ENCODE measurements around the gene TAS2R4.
"Not testable (repeated sequence)": the region's sequence is repeated elsewhere in the genome, so short reads cannot be mapped to it uniquely, and the experiment has no call there.

Gene TAS2R4, protein sequence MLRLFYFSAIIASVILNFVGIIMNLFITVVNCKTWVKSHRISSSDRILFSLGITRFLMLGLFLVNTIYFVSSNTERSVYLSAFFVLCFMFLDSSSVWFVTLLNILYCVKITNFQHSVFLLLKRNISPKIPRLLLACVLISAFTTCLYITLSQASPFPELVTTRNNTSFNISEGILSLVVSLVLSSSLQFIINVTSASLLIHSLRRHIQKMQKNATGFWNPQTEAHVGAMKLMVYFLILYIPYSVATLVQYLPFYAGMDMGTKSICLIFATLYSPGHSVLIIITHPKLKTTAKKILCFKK

DNA sequence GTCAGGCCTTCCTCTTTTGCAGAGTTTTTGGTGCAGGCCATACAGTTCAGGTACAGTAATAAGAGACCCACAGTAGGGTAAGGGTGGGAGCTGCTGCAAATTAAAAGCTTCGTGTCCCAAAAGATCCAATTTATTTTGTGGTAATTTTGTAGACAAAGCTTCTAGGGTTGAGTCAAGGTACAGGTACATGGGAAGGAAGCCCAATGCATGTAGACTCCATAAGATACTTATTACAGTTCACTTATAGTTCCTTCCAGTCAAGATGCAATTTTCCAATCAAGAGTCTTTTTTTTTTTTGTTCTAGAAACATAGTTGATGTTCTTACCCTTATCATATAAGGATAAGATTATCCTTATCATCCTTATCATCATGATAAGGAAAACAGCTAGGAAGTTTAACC lies at the start of gene TAS2R4:
TSS of gene TAS2R4 (plus strand) at position 301 of the 400 bp plus-strand sequence. CDS start 1,815 bp downstream, outside the sequence.
- no peak for DNase-seq

DNA sequence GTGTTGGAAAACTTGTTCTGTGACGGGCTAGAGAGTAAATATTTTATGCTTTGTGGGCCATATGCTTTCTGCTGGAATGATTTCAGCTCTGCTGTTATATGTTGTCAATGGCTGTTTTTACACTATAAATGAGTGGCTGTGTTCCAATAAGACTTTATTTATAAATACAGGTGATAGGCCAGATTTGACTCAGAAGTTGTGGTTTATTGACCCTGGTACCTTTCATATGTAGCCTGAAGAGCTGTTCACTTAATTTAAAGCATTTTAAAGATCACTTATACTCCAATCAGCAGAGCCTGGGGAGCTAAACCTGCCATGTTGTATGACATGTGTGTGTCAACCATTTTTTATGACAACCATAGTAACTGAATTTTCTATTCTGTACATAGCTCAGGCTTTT lies 47.5 kb upstream of the TAS2R4 start:
- no peak for DNase-seq

DNA sequence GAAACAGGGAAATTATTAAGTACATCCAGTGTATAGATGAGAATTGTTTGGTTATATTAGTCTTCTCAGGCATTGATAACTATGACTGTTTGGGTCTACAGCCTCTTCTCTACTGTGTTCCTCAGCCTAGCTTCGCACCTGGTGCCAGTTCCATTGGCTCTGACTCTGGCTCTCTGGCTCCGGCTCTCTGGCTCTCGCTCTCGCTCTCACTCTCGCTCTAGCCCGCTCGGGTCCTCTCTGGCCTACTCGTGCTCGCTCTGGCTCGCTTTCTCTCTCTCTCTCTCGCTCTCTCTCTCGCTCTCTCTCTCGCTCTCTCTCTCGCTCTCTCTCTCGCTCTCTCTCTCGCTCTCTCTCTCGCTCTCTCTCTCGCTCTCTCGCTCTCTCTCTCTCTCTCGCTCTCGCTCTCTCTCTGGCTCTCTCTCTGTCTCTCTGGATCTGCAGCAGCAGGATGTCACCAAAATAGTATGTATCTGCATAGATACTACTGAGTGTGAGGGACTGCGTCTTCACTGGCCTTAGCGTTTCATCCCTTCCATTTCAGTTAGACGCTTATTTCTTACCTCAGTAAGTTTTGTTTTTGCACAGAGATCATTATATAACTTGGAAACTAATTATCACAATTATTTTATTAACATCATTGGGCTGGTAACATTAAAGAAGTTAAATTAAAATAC lies 44.9 kb upstream of the TAS2R4 start:
- DNase-seq = no peak

DNA sequence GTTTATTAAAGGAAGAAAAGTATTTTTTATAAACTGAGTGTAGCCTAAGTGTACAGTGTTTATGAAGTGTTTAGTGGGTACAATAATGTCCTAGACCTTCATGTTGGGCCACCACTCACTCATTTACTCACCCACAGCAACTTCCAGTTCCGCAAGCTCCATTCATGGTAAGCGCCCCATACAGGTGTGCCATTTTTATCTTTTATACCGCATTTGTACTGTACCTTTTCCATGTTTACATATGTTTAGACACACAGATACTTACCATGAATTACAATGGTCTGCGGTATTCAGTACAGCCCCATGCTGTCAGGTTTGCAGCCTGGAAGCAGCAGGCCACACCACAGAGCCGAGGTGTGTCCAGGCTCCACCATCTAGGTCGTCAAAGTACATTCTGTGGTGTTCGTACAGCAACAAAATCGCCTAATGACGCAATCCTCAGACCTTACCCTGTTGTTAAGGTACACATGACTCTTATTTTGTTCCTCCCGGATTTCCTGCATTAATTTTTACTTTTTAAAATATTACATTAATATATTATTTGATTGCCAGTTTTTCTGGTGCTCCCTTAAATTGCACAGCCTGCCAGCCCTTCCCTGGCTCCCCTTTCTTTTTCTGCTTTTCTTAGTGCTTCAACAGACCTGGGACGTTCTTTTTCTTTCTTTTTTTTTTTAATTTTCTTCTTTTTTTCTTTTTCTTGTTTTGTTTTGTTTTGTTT lies 39.2 kb upstream of the TAS2R4 start:
- no peak for DNase-seq

DNA sequence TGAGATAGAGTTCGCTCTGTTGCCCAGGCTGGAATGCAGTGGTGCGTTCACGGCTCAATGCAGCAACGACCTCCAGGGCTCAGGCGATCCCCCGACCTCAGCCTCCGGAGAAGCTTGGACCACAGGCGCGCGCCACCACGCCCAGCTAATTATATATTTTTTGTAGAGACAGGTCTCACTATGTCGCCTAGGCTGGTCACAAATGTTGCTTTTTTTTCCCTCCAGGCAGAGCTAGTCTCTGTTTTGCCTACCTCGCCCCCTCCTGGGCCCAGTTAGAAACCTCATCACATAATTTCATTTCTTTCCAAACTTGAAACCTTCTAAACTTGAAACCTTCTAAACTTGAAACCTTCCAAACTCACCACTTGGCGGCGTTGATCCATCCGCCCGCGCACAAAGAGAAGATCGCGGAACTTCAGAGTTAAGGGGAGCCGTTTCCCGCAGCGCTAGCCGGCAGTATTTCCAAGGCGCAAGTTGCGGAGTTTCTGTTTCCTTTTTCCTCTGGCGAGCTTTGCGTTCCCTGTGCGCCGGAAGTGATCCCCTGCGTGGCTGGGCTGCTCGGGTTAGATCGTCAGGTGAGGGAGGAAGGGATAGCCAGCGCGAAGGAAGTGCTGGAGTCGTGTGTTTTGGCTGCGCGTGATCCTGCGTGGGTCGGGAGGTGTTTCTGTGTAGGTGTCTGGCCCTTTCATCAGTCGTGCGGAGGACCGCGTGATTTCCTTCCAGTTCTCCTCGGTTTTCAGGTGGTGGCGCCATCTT lies 38.5 kb upstream of the TAS2R4 start, which contains the start of gene SSBP1:
TSS of gene SSBP1 (plus strand) at position 523 of the 756 bp plus-strand sequence. CDS start 809 bp downstream, outside the sequence.
- DNase-seq = peak; percentile 98

DNA sequence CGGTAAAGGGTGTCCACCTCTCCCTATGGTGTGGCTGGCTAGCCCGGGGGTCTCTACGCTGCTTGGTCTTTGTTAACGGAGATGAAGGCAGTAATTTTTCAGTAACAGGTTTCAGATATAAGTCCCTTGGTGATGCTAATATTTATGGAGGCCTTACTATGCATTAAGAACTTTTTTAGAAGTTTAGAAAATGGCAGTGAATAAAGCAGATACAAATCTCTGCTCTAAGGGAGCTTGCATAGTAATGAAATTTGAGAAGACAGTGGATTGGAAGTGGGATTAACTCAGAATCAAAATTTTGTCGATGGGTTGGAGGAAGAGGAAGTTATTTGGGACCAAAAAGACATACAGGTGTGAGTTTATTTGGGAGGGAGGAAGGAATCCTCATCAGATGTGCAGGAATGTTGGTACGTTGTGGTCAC lies 37.9 kb upstream of the TAS2R4 start:
- DNase-seq = no peak

DNA sequence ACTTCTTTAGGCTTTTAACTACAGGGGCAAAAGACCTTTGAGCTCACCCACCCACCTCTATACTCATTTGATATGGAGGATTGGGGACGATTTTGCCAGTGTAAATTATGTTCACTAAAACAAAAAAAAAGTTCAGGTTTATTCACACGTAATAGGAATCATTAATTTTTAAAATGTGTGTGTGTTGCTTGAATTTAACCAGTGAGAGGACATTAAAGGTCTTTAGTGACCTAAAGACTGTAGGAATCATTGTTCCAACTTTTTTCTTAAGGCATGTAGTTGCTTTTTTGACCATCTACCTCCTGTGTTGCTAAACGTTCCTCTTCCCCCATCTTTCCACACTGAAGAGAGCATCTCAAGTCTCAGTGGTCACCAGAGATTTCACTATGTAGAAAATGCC lies 37.2 kb upstream of the TAS2R4 start:
- no peak for DNase-seq

DNA sequence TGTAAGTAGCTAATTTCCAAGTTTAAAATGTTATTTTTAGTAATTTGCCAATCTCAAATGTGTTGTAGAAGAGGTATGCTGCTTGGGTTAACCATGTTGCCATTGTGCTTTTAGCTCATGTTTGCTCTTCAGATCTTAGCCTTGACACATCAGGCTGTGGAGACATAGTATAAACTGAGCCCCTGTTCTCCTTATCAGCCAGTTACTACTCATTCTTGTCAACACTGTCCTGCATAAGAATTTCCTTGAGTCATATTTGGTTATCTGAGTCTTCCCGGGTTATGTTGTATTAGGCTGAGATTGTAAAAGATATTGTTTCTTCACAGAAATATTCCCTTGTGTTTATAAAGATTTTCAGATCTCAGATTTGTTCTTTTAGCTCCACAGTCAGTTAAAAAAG lies 34.2 kb upstream of the TAS2R4 start:
- no peak for DNase-seq

DNA sequence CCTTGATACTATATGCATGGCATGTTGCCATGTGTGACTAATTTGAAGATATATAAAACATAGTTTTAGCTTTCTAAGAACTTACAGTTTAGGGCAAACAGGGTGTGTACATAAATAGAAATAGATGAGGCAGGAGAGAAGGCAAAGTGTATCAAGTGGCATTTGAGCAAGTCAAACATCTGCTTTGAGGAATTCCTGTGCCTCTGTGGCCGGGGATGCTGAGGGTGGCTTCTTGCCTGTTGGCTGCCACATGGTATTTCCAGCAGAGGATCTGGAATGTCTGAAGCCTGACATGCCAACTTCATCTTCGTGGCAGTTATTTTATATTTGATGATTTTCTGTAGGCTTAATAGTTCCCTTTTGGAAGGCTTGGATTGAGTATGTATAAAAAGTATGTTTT lies 32.3 kb upstream of the TAS2R4 start:
- DNase-seq = no peak

DNA sequence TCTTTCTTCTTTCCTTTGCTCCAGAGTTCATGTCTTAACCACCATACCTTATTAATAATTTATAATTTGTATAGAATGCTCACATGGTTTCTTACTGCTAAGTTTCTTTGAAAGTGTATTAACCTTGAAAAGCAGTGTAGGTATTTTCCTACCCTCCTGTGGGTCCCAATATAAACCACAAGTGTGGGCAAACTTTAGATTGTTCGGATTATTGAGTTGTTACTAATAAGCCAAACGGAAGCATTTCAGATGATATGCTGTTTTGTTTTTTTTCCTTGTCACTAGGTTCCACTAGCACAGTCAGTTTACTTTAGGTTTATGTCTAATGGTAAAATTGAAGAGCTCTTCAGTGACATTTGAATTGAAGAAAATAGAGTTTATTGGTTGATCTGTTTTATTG lies 28.1 kb upstream of the TAS2R4 start:
- DNase-seq = no peak

DNA sequence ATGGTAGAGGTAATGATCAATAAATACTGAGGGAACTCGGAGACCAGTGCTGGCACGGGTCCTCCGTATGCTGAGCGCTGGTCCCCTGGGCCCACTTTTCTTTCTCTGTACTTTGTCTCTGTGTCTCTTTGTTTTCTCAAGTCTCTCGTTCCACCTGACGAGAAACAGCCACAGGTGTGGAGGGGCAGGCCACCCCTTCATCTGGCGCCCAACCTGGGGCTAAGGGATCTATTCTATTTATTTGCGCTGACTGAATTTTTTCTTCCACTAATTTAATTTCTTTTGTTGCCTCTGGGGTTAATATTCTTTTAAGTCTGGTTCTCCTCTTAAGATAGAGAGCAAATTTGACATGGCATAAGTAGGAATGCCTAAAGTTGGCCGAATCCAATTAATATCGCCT lies 24.6 kb upstream of the TAS2R4 start:
- not testable (repeated sequence) for DNase-seq

DNA sequence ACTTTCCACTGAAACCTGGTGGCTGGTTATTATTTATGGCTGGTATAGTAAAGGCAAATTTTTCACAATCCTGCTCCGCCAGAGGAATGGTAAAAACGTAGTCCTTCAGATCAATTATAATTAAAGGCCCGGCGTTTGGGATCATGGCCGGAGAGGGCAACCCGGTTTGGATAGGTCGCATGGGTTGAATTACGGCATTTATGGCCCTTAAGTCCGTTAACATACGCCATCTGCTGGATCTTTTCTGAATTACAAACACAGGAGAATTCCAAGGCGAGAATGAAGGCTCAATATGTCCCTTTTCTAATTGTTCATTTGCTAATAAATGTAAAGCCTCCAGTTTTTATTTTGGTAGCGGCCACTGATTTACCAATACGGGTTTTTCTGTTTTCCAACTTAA lies 23.8 kb upstream of the TAS2R4 start:
- no peak for DNase-seq

DNA sequence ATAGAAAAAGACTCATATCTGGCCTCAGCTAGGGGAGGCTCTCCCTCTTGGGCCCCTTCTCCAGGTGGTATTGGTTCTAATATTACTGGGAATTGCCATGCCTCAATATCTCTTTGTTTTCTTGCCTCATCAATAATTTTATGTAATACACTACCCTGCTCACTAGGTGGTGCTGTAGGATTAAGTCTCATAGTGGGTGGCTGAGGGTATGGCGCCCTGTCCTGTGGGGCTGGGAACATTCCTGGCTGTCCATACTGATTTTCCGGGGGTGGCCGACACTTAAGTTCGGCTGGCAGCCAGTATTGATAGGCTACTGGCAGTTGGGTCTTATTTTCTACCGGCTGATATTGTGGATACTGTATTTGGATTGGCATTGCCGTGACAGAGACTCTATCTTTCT lies 21.5 kb upstream of the TAS2R4 start:
- DNase-seq = no peak

DNA sequence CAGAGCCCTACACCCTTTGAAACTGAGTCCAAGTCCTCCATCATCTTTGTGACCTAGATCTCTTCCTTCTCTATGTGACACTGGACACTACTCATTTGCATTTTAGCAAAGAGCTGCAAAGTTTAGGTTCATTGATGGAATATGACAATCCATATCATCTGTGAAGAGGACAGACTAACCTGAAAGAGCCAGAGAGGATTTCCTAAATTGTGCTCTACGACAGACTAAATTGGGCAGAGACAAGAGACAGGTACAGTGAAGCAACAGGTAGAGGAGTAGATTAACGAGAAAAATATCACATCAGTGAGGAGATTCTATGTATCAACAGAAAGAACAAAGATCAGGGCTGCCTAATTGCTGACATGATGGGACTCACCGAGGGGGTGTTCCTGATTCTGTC lies 12.7 kb upstream of the TAS2R4 start, which contains the start of gene TAS2R3:
TSS of gene TAS2R3 (plus strand) at position 301 of the 400 bp plus-strand sequence. CDS start at position 363, 62 bp downstream.
- no peak for DNase-seq

DNA sequence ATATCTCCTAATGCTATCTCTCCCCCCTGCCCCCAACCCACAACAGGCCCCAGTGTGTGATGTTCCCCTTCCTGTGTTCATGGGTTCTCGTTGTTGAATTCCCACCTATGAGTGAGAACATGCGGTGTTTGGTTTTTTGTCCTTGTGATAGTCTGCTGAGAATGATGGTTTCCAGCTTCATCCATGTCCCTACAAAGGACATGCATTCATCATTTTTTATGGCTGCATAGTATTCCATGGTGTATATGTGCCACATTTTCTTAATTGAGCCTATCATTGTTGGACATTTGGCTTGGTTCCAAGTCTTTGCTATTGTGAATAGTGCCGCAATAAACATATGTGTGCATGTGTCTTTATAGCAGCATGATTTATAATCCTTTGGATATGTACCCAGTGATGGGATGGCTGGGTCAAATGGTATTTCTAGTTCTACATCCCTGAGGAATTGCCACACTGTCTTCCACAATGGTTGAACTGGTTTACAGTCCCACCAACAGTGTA lies 6.3 kb upstream of the TAS2R4 start:
- DNase-seq = not testable (repeated sequence)

DNA sequence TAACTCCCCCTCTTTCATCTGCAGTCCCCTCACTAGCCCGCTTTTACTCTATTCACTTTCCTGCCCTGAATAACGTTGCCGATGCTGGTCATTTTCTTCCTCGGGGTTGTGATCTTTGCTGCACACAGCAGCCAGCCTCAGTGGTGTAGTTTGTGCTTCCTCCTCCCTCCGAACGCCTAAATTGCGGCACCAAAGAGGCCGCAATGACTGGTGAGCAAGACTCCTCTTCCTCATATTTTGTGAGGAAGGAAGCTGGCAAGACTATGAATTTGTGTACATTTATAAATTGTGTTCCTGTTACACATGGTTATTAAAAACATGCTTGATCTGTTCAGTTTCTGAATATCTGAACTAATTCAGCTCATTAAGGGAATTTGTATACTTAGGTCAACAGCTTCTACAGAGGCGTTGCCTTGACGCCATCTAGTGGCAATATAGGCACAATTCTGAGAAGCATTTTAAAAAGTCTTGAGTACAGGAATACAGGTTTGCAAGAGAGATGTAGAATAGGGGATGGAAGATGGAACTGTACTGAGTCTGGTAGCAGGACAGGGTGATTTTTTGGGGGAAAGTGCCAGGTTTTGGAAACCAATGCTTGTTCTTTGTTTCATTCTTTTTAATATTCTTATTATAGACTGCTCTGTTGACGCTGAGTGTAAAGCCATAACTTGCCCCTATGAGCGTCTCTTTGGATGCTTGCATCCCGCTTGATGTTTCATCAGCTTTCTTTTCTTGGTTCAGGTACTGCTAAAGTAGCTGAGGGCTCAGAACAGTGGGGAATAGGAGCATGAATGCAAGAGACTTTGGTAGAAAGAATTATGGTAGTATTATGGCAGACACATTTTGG lies 9.5 kb downstream of the TAS2R4 start:
- peak; percentile 45 for DNase-seq

DNA sequence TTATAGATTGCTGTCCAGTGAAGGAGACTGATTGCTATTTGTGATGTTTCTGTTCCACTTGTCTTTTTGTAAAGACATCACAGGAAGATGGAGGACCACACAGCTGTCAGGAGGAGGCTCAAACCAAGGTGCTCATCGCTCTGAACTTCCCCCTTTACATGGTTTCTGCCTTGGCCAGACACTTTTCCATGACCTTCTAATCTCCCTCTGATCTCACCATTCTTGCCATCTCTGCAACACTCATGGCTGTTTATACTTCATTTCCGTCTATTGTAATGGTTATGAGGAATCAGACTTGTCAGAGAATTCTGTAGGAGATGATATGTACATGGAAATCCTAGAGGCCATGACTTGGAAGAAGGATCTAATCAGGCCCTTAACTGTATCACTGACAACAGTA lies 11.8 kb downstream of the TAS2R4 start:
- DNase-seq = no peak

DNA sequence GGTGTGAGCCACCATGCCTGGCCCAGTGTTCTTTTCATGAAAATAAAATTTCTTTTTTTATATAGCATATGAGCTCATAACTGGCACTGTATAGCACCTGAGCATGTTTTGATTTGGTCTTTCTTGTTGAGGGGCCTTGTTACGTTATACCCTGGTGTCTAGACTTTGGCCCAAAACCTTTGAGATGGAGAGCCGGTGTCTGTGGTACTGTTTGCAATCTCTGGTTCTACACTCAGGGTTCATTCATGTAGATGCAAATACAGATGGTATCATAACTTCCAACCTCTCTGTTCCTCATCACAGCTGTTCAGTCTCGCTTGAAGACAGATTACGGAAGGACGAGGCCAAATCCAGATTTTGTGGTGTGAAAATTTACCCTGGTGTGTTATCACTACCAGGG lies 13.4 kb downstream of the TAS2R4 start, which contains the start of gene TAS2R5:
TSS of gene TAS2R5 (plus strand) at position 301 of the 400 bp plus-strand sequence. CDS start 145 bp downstream, outside the sequence.
- DNase-seq = no peak

DNA sequence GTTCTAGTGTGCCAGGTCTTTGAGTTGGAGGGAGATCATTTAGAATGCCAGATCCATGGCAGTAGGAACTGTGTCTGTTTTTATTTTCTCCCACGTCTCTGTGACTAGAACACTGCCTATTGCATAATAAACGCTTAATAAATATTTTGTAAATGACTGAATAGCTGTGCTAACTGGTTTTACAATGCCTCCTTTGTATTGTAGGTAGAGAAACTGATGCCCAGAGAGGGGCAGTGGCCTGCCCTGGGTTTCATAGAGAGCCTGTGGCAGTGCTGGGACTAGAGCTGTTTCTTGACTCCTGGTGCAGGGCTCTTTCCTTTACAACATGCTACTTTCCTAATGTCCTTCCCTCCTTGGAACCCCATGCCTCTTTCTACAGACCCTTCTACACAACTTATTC lies 16.1 kb downstream of the TAS2R4 start:
- no peak for DNase-seq

DNA sequence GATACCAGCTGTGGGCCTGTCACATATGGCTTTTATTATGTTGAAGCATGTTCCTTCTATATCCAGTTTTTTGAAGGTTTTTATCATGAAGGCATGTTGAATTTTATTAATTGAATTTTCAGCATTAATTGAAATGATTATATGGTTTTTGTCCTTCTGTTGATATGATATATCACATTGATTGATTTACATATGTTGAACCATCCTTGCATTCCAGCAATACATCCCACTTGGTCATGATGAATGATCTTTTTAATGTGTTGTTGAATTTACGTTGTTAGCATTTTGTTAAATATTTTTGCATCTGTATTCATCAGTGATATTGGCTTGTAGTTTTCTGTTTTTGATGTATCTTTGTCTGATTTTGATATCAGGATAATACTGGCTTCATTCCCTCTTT lies 43.6 kb downstream of the TAS2R4 start:
- DNase-seq = no peak

DNA sequence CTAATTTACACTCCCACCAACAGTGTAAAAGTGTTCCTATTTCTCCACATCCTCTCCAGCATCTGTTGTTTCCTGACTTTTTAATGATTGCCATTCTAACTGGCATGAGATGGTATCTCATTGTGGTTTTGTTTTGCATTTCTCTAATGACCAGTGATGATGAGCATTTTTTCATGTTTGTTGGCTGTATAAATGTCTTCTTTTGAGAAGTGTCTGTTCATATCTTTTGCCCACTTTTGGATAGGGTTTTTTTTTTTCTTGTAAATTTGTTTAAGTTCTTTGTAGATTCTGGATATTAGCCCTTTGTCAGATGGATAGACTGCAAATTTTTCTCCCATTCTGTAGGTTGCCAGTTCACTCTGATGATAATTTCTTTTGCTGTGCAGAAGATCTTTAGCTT lies 46.0 kb downstream of the TAS2R4 start:
- DNase-seq = not testable (repeated sequence)

All from retina (tissue), 1 donor.